Measurements from ENCODE around the gene DNAJA4.

Gene DNAJA4

DNA sequence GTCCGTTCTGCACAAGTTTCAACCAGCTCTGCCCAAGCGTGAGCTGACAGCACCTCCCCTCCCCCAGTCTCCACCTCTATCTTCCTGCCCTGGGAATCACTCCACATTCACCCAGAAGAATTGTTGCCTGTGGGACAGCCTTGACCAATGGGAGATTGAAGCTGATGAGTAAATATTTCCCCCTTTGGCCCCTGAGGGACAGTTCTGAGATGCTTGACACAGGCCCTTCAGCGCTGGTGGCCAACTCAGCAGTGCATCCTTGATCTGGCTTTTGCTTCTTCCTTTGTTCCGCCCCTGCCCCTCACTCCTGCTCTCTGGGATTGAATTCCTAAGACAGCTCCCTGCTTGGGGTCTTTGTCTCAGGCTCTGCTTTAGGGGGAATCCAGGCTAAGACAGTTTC is 48.2 kb downstream of the DNAJA4 start:
- no peaks in the 10 kb centered on the region for H3K36me3 Mint-ChIP-seq (ENCODE audit: low read depth)
- H3K27me3 Mint-ChIP-seq: peaks cover 3% of the 10 kb centered on the region
- H3K4me1 Mint-ChIP-seq (ENCODE audit: low read depth): no peaks in the 10 kb centered on the region
- no peaks in the 10 kb centered on the region for H3K9me3 Mint-ChIP-seq
- H3K4me3 Mint-ChIP-seq: no peak overlapping the region
- H3K27ac Mint-ChIP-seq: no peak overlapping the region

DNA sequence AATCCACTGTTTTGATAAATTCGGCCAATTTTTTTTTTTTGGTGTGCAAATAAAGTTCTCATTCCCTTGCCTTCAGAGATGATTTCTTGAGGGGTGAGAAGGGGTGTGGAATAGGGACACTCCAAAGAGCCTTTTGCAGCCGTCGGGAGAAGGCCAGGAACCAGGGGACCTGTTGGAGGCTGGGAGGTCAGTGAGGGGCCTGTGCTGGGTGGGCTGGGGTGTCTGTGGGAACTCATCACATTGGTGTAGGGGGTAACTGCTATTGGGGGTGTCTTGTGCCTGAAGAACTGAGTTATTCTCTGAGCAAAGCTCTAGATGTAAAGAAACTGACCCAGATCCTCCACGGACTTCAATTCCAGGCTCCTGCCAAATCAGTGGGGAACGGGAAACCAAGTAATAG is 48.6 kb downstream of the DNAJA4 start:
- Mint-ChIP-seq H3K27me3 (peaks cover 3% of the 10 kb centered on the region), H3K27ac (no peak overlapping the region), H3K36me3 (ENCODE audit: low read depth) (no peaks in the 10 kb centered on the region), H3K4me1 (ENCODE audit: low read depth) (no peaks in the 10 kb centered on the region), H3K4me3 (no peak overlapping the region), H3K9me3 (no peaks in the 10 kb centered on the region)

DNA sequence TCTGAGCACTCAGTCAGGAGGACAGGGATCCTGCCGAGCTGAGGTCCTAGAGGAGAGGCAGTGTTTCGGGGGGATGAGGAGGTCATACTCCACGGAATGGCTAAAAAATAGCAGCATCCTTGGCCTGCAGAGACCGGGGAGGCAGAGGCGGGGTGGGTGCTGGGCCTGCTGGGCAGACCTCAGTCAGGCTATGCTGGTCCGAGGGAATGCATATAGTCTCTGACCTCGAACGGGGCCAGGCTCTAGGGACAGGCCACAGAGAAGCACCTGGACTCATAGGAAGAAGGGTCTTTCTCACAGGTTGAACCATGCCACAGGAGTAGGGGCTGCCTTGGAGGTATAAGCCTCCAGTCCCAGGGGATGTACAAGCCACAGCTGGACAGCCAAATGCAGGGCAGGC is 49.0 kb downstream of the DNAJA4 start:
- H3K27ac Mint-ChIP-seq: no peak overlapping the region
- peaks cover 3% of the 10 kb centered on the region for H3K27me3 Mint-ChIP-seq
- H3K4me3 Mint-ChIP-seq: no peak overlapping the region
- H3K9me3 Mint-ChIP-seq: no peaks in the 10 kb centered on the region
- H3K36me3 Mint-ChIP-seq (ENCODE audit: low read depth): no peaks in the 10 kb centered on the region
- H3K4me1 Mint-ChIP-seq (ENCODE audit: low read depth): no peaks in the 10 kb centered on the region

- Mint-ChIP-seq H3K36me3 (ENCODE audit: low read depth) (no peaks in the 10 kb centered on the region), H3K4me3 (no peak overlapping the region), H3K27me3 (peaks cover 3% of the 10 kb centered on the region), H3K4me1 (ENCODE audit: low read depth) (no peaks in the 10 kb centered on the region), H3K27ac (no peak overlapping the region), H3K9me3 (no peaks in the 10 kb centered on the region)
These were observed 49.8 kb downstream of the DNAJA4 start for GRCh38 chr15:78314181-78314581.

- Mint-ChIP-seq H3K4me1 (ENCODE audit: low read depth) (no peaks in the 10 kb centered on the region), H3K36me3 (ENCODE audit: low read depth) (no peaks in the 10 kb centered on the region), H3K27ac (no peak overlapping the region), H3K9me3 (no peaks in the 10 kb centered on the region), H3K27me3 (no peaks in the 10 kb centered on the region), H3K4me3 (no peak overlapping the region)
These were observed 51.4 kb downstream of the DNAJA4 start for GRCh38 chr15:78315686-78316282.

DNA sequence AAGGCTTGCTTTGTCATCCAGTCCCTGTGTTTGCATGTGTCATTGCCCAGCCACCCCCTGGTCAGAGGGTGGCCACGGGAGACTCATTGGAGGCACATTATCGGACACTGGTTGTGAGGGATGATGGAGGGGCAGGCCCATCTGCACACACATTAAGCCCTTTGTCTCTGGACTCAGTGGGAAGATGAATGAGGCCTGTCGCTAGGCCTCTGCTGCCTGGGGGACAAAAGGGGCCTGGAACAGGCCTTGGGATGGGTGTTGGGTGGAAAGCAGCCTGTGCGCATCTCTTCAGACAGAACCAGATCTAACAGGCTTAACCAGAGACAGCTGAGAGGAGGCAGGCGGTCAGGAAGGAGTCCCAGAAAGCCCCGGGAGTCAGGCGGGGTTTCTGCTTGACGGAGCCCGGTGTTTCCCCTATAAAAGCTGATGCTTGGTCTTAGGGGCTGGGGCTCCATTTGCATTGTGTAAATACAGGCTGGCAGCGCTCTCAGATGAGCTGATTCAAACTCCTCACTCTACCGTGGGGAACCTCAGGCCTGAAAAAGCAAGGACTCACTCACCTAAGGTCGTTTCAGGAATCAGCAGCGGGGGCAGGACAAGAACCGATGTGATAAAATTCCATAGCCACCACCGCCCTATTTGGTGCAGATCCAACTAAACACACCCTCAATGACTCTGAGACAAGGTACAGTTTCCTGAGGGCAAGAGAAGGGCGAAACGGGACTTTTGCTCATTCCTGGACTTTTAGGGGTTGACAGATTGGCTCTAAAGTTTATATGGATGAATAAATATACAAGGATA is 52.1 kb downstream of the DNAJA4 start:
- Mint-ChIP-seq H3K9me3 (no peaks in the 10 kb centered on the region), H3K27me3 (no peaks in the 10 kb centered on the region), H3K4me3 (no peak overlapping the region), H3K4me1 (ENCODE audit: low read depth) (no peaks in the 10 kb centered on the region), H3K36me3 (ENCODE audit: low read depth) (no peaks in the 10 kb centered on the region), H3K27ac (no peak overlapping the region)

GRCh38 chr15:78317145-78317836 is 52.9 kb downstream of the DNAJA4 start:
- Mint-ChIP-seq H3K36me3 (ENCODE audit: low read depth) (no peaks in the 10 kb centered on the region), H3K4me1 (ENCODE audit: low read depth) (no peaks in the 10 kb centered on the region), H3K9me3 (no peaks in the 10 kb centered on the region), H3K4me3 (no peak overlapping the region), H3K27ac (no peak overlapping the region), H3K27me3 (no peaks in the 10 kb centered on the region)

- no peaks in the 10 kb centered on the region for H3K4me1 Mint-ChIP-seq (ENCODE audit: low read depth)
- no peaks in the 10 kb centered on the region for H3K27me3 Mint-ChIP-seq
- H3K36me3 Mint-ChIP-seq (ENCODE audit: low read depth): no peaks in the 10 kb centered on the region
- H3K27ac Mint-ChIP-seq: no peak overlapping the region
- H3K4me3 Mint-ChIP-seq: no peak overlapping the region
- no peaks in the 10 kb centered on the region for H3K9me3 Mint-ChIP-seq
These were observed 55.2 kb downstream of the DNAJA4 start for GRCh38 chr15:78319588-78319987.

GRCh38 chr15:78320183-78320582 is 55.8 kb downstream of the DNAJA4 start:
- Mint-ChIP-seq H3K4me1 (ENCODE audit: low read depth) (no peaks in the 10 kb centered on the region), H3K36me3 (ENCODE audit: low read depth) (no peaks in the 10 kb centered on the region), H3K4me3 (no peak overlapping the region), H3K27ac (no peak overlapping the region), H3K9me3 (no peaks in the 10 kb centered on the region), H3K27me3 (no peaks in the 10 kb centered on the region)

DNA sequence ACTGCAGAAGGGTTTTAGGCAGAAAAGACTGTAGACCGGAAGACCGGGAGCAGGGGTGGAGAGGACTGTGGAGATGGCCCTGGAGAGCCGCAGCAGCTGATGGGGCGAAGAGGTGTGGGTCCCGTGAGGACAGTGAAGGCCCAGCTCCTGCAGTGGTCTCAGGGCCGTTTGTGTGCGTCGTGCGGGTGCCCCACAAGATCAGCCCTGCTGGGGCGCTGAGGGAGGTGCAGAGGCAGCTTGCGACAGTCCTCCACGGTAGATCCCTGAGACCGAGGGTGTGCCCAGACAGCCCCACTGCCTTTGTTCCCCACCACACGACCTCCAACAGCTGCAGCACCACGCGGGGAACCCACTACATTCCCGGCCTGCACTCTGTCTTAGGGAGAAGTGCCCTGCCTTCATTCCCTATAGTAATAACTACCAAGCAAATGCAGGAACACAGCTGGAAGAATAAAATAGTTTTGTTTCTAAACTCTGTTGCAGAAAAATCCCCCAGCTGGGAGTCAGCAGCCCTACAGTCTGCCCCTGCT is 56.7 kb downstream of the DNAJA4 start:
- H3K4me1 Mint-ChIP-seq (ENCODE audit: low read depth): no peaks in the 10 kb centered on the region
- H3K36me3 Mint-ChIP-seq (ENCODE audit: low read depth): no peaks in the 10 kb centered on the region
- H3K9me3 Mint-ChIP-seq: no peaks in the 10 kb centered on the region
- no peak overlapping the region for H3K27ac Mint-ChIP-seq
- no peak overlapping the region for H3K4me3 Mint-ChIP-seq
- no peaks in the 10 kb centered on the region for H3K27me3 Mint-ChIP-seq

DNA sequence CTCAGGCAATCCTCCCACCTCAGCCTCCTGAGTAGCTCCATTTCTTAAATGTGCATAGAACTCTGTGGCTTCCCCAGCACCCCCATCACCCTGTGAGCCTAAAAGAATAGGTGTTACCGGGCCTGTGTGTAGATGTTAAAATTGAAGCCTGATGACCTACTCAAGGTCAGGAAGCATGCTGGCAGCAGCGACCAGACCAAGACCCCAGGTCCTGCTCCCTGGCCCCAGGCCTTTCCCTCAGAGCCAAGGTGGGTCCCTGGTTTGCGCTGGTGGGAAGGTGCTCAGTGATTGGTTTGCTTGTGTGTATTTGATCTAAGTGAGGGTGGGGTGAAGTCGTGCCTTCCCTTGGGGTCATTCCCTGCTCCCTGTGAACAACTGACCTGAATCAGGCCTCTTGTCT is 57.4 kb downstream of the DNAJA4 start:
- no peaks in the 10 kb centered on the region for H3K36me3 Mint-ChIP-seq (ENCODE audit: low read depth)
- no peaks in the 10 kb centered on the region for H3K9me3 Mint-ChIP-seq
- H3K4me3 Mint-ChIP-seq: no peak overlapping the region
- H3K27ac Mint-ChIP-seq: no peak overlapping the region
- no peaks in the 10 kb centered on the region for H3K4me1 Mint-ChIP-seq (ENCODE audit: low read depth)
- H3K27me3 Mint-ChIP-seq: no peaks in the 10 kb centered on the region

DNA sequence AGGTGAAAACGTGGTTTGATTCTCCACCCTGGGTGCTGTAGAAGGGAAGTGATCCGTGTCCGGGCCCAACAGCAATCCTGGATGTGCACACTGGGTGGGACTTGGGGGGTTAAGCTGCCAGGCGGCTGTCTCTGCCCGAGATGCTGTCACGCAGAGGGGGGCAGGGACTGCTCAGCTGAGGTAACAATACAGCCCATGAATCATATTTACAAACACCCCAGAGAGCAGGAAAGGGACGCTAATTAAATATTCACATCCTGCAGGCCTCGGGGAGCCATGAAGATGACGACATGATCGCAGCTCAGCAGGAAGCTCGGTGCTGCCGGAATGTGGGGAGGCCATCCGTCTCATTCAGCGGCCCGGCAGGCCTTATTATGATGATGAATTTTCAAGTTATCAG is 57.9 kb downstream of the DNAJA4 start:
- Mint-ChIP-seq H3K4me3 (no peak overlapping the region), H3K27me3 (no peaks in the 10 kb centered on the region), H3K4me1 (ENCODE audit: low read depth) (no peaks in the 10 kb centered on the region), H3K9me3 (no peaks in the 10 kb centered on the region), H3K36me3 (ENCODE audit: low read depth) (no peaks in the 10 kb centered on the region), H3K27ac (no peak overlapping the region)

DNA sequence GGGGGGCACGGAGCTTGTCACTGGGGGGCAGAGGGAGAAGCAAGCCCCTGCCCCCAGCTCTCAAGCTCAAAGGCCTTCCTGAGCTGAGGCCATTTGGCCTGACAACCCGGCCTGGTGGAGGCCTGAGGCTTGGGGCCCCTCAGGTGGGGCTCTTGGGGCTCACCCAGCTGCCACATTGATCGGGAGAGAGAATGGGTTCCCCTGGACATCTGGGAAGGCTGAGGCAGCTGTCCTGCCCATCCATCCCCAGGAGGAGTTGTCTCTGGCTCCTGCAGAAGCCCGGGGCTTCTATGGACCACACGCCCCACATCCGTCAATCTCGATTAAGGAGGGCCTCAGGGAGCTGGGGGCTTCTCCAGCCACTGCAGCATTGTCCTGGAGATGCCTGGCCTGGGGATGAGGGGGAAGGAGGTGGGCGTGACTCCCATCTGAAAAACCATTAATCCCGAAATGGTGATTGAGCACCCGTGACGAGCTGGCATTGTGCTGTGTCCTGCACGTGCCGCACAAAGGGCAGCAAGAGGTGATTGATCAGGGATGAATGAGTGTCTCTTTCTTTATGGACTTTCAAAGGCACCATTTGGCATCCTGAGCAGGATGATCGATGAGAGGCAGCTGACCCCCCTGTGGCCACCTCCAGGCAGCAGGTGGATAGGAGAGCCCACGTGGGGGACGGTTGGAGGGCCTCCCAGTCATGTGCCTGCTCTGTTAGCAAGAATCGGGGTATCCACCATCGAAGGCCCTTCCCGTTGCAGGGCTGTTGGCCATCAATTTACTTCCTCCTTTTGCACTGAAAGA is 58.6 kb downstream of the DNAJA4 start:
- H3K27me3 Mint-ChIP-seq: no peaks in the 10 kb centered on the region
- no peaks in the 10 kb centered on the region for H3K9me3 Mint-ChIP-seq
- H3K27ac Mint-ChIP-seq: no peak overlapping the region
- H3K4me3 Mint-ChIP-seq: no peak overlapping the region
- H3K4me1 Mint-ChIP-seq (ENCODE audit: low read depth): no peaks in the 10 kb centered on the region
- no peaks in the 10 kb centered on the region for H3K36me3 Mint-ChIP-seq (ENCODE audit: low read depth)

GRCh38 chr15:78323693-78324092 is 59.3 kb downstream of the DNAJA4 start:
- no peaks in the 10 kb centered on the region for H3K9me3 Mint-ChIP-seq
- H3K4me1 Mint-ChIP-seq (ENCODE audit: low read depth): no peaks in the 10 kb centered on the region
- H3K36me3 Mint-ChIP-seq (ENCODE audit: low read depth): no peaks in the 10 kb centered on the region
- no peak overlapping the region for H3K4me3 Mint-ChIP-seq
- no peaks in the 10 kb centered on the region for H3K27me3 Mint-ChIP-seq
- H3K27ac Mint-ChIP-seq: no peak overlapping the region

GRCh38 chr15:78324144-78324543 is 59.8 kb downstream of the DNAJA4 start:
- Mint-ChIP-seq H3K27me3 (no peaks in the 10 kb centered on the region), H3K36me3 (ENCODE audit: low read depth) (no peaks in the 10 kb centered on the region), H3K27ac (no peak overlapping the region), H3K4me3 (no peak overlapping the region), H3K4me1 (ENCODE audit: low read depth) (no peaks in the 10 kb centered on the region), H3K9me3 (no peaks in the 10 kb centered on the region)

Measured in stimulated activated naive CD8-positive, alpha-beta T cell treated with anti-CD3 and anti-CD28 coated beads, Interleukin-15, Interleukin-2, amounts not matched to agents 100 ng/mL and 50 ng/mL, for 24 hours (primary cell).